Liver (tissue), 9 donors: ENCODE measurements around the gene AKR1B15. TPM values are rescaled to one million over a fixed set of nuclear protein-coding genes. Genes with fewer than 3 reads are reported as not detected.

Experiments
- DNase-seq: peaks from one replicate; pipeline ENCODE4 v3.0.0-alpha.2; 2017; ENCODE audit warnings: low spot score
- H3K27ac ChIP-seq, 2 donors: one replicate each; pipeline ENCODE4 v1.7.0; 2013; ENCODE audit warnings: inconsistent platforms in 2 of 2, low read length in 2 of 2, control low read depth in 1 of 2, low read depth in 1 of 2, mild to moderate bottlenecking in 1 of 2
- H3K27me3 ChIP-seq, 4 donors: one replicate each; pipeline versions ENCODE4 v1.6.1 to v1.7.0; 2013; ENCODE audit warnings: low read length in 3 of 4, inconsistent platforms in 1 of 4, mild to moderate bottlenecking in 1 of 4, moderate library complexity in 1 of 4; ENCODE audit not compliant: control insufficient read depth in 4 of 4, insufficient read depth in 4 of 4
- H3K36me3 ChIP-seq, 4 donors: one replicate each; pipeline versions ENCODE4 v1.6.1 to v1.7.0; 2013; ENCODE audit warnings: low read length in 3 of 4, mild to moderate bottlenecking in 3 of 4, low read depth in 1 of 4, moderate library complexity in 1 of 4; ENCODE audit not compliant: control insufficient read depth in 4 of 4, insufficient read depth in 3 of 4
- H3K4me1 ChIP-seq, 4 donors: one replicate each; pipeline versions ENCODE4 v1.6.1 to v1.7.0; 2013; ENCODE audit warnings: low read length in 3 of 4, mild to moderate bottlenecking in 3 of 4, moderate library complexity in 1 of 4; ENCODE audit not compliant: control insufficient read depth in 4 of 4, insufficient read depth in 4 of 4
- H3K4me3 ChIP-seq, 3 donors: one replicate each; pipeline versions ENCODE4 v1.6.1 to v1.7.0; 2013; ENCODE audit warnings: low read length in 3 of 3, control low read depth in 1 of 3, low read depth in 1 of 3, mild to moderate bottlenecking in 1 of 3
- H3K9ac ChIP-seq, 2 donors: one replicate each; pipeline ENCODE4 v1.7.0; 2013; ENCODE audit warnings: low read length in 2 of 2, mild to moderate bottlenecking in 2 of 2, moderate library complexity in 2 of 2, control low read depth in 1 of 2, low read depth in 1 of 2
- H3K9me3 ChIP-seq, 4 donors: one replicate each; pipeline versions ENCODE4 v1.6.1 to v1.7.0; 2013; ENCODE audit warnings: low read length in 3 of 4; ENCODE audit not compliant: control insufficient read depth in 4 of 4
- FOXA1 ChIP-seq: IDR thresholded peaks from 2 replicates; pipeline ENCODE4 v1.6.1; 2016; ENCODE audit warnings: antibody characterized with exemption
- FOXA2 ChIP-seq: IDR thresholded peaks from 2 replicates; pipeline ENCODE4 v1.6.1; 2016; ENCODE audit warnings: antibody characterized with exemption
- GABPA ChIP-seq, 2 donors: IDR thresholded peaks in 1 of 2; conservative IDR thresholded peaks in 1 of 2; 2 replicates each; pipeline ENCODE4 v1.6.1; 2016; ENCODE audit warnings: antibody characterized with exemption in 2 of 2, mild to moderate bottlenecking in 1 of 2, moderate library complexity in 1 of 2
- HNF4A ChIP-seq, 2 donors: conservative IDR thresholded peaks; 2 replicates each; pipeline ENCODE4 v1.6.1; 2016; ENCODE audit warnings: antibody characterized with exemption in 2 of 2, mild to moderate bottlenecking in 2 of 2
- JUND ChIP-seq, 2 donors: IDR thresholded peaks; 2 replicates each; pipeline ENCODE4 v1.6.1; 2016; ENCODE audit warnings: antibody characterized with exemption in 2 of 2
- NR2F2 ChIP-seq: IDR thresholded peaks from 2 replicates; pipeline ENCODE4 v1.6.1; 2016; ENCODE audit warnings: antibody characterized with exemption
- RAD21 ChIP-seq, 2 donors: IDR thresholded peaks; 2 replicates each; pipeline ENCODE4 v1.6.1; 2016; ENCODE audit warnings: antibody characterized with exemption in 2 of 2, mild to moderate bottlenecking in 2 of 2
- RXRA ChIP-seq, 2 donors: IDR thresholded peaks; 2 replicates each; pipeline ENCODE4 v1.6.1; 2017 to 2018; ENCODE audit warnings: antibody characterized with exemption in 2 of 2, mild to moderate bottlenecking in 1 of 2
- SP1 ChIP-seq: IDR thresholded peaks from 2 replicates; pipeline ENCODE4 v1.6.1; 2018; ENCODE audit warnings: antibody characterized with exemption, mild to moderate bottlenecking
- TAF1 ChIP-seq: conservative IDR thresholded peaks from 2 replicates; pipeline ENCODE4 v1.6.1; 2016; ENCODE audit warnings: antibody characterized with exemption, mild to moderate bottlenecking
- YY1 ChIP-seq: IDR thresholded peaks from 2 replicates; pipeline ENCODE4 v1.6.1; 2016; ENCODE audit warnings: antibody characterized with exemption, mild to moderate bottlenecking
- WGBS: extraction: QIAGEN DNeasy Blood & Tissue Kit; methylation state at CpG from one replicate; pipeline ENCODE4 v1.1.7; 2013; 5-methylcytosine and 5-hydroxymethylcytosine counted together
- polyA plus RNA-seq, 2 donors: library from polyadenylated mRNA; stranded (reverse) in 1 of 2; unstranded in 1 of 2; fragments of 200-250 nt in 1 of 2; fragments of >200 nt in 1 of 2; fragmentation: Nextera tagmentation in 1 of 2; extraction: Ambion mirVana in 1 of 2; gene quantifications; one replicate each; pipeline versions ENCODE4 v1.2.1 to v1.2.3, GENCODE V29; 2013 to 2015
- total RNA-seq, 2 donors: library from RNA; depleted of rRNA; stranded (reverse); fragments of >200 nt; gene quantifications; one replicate each; pipeline ENCODE4 v1.2.3, GENCODE V29; 2014
- TF ChIP-seq, protein P1 (sequence below): IDR thresholded peaks from 2 replicates; pipeline ENCODE4 v1.6.1; 2016; ENCODE audit warnings: antibody characterized with exemption
- TF ChIP-seq, protein P2 (sequence below): fragments of 150-350 bp; IDR thresholded peaks from 2 replicates; pipeline ENCODE4 v1.5.1; 2017; ENCODE audit warnings: improper control_type of control experiment, low read depth, low read length; ENCODE audit not compliant: missing input control
- TF ChIP-seq, protein P3 (sequence below): IDR thresholded peaks from 2 replicates; pipeline ENCODE4 v1.6.1; 2016; ENCODE audit warnings: antibody characterized with exemption
- TF ChIP-seq, protein P4 (sequence below): IDR thresholded peaks from 2 replicates; pipeline ENCODE4 v1.6.1; 2016; ENCODE audit warnings: antibody characterized with exemption
- donor health status: healthy.
- donor health status: healthy.
- donor health status: healthy.
- donor health status: healthy.
- donor health status: healthy.

The AKR1B15 gene
- total and polyA plus RNA-seq, 4 donors = 0.12 TPM; not detected in 3

DNA sequence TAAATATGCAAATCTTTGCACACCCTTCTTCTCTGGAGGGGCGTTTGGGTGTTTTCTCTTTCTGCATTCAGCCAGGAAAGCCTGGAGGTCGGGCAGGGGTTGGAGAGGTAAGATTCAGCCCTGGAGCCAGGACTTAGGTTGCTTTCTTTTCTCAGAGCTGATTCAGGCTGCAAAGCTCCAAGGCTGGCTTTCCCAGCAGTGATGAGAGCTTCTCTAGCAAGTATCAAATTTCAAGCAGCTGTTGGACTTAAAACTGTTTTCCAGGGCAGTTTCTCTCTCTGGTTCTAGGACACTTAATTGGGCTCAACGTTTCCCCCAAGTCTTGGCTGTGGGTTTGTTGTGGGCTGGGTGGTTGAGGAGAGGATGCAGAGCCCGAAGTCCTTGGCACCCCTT lies 20.9 kb upstream of the AKR1B15 start:
- TF ChIP-seq FOXA1 (no peak), RXRA (IDR thresholded peaks at IDR 0.05) (no peak), RAD21 (IDR thresholded peaks at IDR 0.05) (no peak), SP1 (no peak), JUND (IDR thresholded peaks at IDR 0.05) (no peak), HNF4A (conservative IDR thresholded peaks at IDR 0.05) (no peak)
- TF ChIP-seq, protein P1, sequence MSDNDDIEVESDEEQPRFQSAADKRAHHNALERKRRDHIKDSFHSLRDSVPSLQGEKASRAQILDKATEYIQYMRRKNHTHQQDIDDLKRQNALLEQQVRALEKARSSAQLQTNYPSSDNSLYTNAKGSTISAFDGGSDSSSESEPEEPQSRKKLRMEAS = no peak
- TF ChIP-seq, protein P2, sequence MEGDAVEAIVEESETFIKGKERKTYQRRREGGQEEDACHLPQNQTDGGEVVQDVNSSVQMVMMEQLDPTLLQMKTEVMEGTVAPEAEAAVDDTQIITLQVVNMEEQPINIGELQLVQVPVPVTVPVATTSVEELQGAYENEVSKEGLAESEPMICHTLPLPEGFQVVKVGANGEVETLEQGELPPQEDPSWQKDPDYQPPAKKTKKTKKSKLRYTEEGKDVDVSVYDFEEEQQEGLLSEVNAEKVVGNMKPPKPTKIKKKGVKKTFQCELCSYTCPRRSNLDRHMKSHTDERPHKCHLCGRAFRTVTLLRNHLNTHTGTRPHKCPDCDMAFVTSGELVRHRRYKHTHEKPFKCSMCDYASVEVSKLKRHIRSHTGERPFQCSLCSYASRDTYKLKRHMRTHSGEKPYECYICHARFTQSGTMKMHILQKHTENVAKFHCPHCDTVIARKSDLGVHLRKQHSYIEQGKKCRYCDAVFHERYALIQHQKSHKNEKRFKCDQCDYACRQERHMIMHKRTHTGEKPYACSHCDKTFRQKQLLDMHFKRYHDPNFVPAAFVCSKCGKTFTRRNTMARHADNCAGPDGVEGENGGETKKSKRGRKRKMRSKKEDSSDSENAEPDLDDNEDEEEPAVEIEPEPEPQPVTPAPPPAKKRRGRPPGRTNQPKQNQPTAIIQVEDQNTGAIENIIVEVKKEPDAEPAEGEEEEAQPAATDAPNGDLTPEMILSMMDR = no peak
- Histone ChIP-seq H3K4me3 (no peak overlapping the region), H3K27me3 (no peaks in the 10 kb centered on the region), H3K27ac (no peak overlapping the region), H3K4me1 (no peaks in the 10 kb centered on the region), H3K9ac (no peak overlapping the region), H3K9me3 (no peaks in the 10 kb centered on the region), H3K36me3 (no peaks in the 10 kb centered on the region)
- 40% methylated on average over 4 of the region's 4 CpGs for WGBS
- no peak for DNase-seq

DNA sequence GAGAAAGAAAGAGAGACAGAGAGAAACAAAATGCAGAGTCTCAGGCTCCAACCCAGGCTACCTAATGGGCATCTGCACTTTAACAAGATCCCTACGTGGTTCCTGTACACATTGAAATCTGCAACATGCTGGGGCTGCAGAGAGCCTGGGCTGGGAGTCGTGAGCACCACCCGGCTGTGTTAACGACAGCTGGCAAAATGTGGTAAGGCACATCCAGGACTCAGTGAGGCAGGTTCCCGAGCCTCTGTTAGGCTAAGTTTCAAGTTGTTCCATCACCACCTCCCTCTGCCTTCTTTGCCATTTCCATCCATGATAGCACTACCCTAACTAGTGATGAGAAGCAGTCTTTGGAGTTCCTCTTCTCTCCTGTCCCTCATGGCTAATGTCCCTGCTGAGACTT lies 20.2 kb upstream of the AKR1B15 start:
- no peak for TF ChIP-seq FOXA2
- TF ChIP-seq, protein P2 = no peak
- TF ChIP-seq, protein P1 = no peak
- no peak for TF ChIP-seq TAF1
- TF ChIP-seq, protein P3, sequence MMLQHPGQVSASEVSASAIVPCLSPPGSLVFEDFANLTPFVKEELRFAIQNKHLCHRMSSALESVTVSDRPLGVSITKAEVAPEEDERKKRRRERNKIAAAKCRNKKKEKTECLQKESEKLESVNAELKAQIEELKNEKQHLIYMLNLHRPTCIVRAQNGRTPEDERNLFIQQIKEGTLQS = no peak
- no peak for TF ChIP-seq FOXA1
- TF ChIP-seq GABPA (IDR thresholded peaks at IDR 0.05 in 1 of 2, conservative IDR thresholded peaks at IDR 0.05 in 1 of 2) = no peak
- TF ChIP-seq NR2F2 = no peak
- no peak for TF ChIP-seq SP1
- TF ChIP-seq YY1 = no peak
- TF ChIP-seq HNF4A (conservative IDR thresholded peaks at IDR 0.05) = no peak
- TF ChIP-seq, protein P4, sequence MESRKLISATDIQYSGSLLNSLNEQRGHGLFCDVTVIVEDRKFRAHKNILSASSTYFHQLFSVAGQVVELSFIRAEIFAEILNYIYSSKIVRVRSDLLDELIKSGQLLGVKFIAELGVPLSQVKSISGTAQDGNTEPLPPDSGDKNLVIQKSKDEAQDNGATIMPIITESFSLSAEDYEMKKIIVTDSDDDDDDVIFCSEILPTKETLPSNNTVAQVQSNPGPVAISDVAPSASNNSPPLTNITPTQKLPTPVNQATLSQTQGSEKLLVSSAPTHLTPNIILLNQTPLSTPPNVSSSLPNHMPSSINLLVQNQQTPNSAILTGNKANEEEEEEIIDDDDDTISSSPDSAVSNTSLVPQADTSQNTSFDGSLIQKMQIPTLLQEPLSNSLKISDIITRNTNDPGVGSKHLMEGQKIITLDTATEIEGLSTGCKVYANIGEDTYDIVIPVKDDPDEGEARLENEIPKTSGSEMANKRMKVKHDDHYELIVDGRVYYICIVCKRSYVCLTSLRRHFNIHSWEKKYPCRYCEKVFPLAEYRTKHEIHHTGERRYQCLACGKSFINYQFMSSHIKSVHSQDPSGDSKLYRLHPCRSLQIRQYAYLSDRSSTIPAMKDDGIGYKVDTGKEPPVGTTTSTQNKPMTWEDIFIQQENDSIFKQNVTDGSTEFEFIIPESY = no peak
- TF ChIP-seq RXRA (IDR thresholded peaks at IDR 0.05) = no peak
- 80% methylated on average over 5 of the region's 5 CpGs for WGBS
- Histone ChIP-seq H3K9me3 (no peaks in the 10 kb centered on the region), H3K36me3 (no peaks in the 10 kb centered on the region), H3K4me3 (no peak overlapping the region), H3K4me1 (no peaks in the 10 kb centered on the region), H3K27me3 (no peaks in the 10 kb centered on the region), H3K9ac (no peak overlapping the region), H3K27ac (no peak overlapping the region)
- no peak for DNase-seq
